ENCODE measurements around the gene SHISA9. TPM values are rescaled to one million over a fixed set of nuclear protein-coding genes. Genes with fewer than 3 reads are reported as not detected.

SHISA9 gene
- total RNA-seq, 1 experiment from 2014 or later, result 0.16 TPM

DNA sequence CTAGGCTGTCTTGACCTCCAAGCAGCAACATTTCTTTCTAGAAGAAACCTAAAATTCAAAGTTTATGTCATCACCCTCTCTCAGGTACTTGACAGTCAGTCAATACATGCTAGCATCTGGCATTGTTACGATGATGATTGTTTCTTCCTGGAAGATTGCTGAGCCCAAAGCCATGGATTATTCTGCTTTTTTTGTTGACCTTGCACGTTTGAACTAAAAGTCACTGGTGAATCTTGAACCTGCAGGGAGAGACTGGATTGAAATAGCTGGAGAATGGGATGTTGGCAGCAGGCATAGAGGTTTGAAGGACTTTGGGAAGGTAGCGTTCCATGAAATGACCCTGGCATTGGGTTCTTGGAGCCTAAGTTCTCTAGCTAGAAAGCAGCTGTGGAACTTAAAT, 42.9 kb downstream of the SHISA9 start:
- DNase-seq (ENCODE audit: low read depth), result no peak

DNA sequence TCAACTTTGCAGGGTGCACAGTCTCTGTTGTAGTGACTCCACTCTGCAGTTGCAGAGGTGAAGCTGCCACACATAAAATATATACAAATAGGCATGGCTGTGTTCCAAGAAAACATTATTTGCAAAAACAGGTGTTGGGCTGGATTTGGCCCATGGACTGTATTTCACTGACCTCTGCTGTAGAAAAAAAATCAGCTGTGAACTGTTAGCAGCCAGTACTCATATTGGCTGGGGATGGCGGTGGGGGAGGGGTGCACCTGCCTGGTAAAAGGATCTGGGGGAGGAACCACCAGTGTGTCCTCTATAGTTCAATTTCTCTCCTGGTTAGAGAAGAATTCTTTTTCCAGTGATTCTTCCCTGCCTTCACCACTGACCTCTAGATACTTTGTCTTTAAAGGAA, 50.0 kb downstream of the SHISA9 start:
- DNase-seq (ENCODE audit: low read depth), result no peak

DNA sequence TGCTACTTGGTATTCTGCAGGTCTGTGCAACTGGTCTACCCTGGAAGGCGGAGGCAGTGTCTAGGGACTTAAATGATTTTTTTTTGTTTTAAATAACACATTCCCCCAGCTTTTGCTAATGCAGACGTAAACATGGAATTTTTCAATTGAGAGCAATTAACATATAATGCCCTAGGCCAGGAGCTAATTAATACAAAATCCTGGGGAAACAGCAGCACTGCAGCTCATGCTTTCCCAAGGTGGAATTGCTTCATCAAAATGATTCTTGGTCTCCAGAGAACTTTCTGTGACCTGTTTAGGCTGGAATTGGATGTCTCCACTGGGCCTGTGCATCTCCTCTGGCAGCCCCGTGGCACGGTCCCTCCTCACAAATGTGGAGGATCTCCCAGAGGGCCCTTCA, 50.6 kb downstream of the SHISA9 start:
- DNase-seq (ENCODE audit: low read depth), result no peak

DNA sequence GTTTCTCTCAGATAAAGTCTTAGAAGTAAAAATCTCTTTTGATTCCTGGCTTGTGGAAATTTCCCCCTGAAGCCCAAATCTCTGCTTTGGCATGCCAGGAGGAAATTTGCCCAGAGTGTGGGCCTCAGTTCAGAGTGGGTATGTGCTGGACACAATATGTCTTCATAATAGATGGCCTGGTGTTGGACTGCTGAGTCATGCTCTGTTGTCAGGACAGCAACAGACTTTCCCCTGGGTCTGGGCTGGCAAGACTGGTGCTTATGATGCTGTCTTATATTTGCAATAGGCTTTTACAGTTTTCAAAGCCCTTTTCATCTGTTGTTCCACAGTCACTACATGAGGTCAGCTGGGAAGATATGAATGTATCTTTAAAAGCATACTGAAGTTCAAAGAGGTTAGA, 57.0 kb downstream of the SHISA9 start:
- no peak for DNase-seq (ENCODE audit: low read depth)

DNA sequence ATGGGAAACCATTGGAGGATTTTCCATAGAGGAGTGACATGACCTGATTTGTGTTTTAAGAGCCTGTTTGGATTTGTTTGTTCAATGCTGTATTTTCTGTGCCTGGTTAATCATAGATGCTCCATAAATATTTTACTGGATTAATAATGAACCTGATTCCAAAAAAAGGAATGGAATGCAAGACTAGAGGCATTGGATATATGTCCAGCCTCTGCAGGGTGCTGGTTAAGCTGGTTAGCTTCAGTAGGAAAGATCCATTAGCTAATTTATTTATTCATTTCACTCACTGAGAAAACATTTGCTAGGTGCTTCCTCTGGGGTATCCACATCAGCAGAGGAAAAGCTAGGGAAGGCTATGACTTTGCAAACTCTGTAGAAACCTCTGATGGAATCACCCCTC, 57.7 kb downstream of the SHISA9 start:
- DNase-seq (ENCODE audit: low read depth), result no peak

DNA sequence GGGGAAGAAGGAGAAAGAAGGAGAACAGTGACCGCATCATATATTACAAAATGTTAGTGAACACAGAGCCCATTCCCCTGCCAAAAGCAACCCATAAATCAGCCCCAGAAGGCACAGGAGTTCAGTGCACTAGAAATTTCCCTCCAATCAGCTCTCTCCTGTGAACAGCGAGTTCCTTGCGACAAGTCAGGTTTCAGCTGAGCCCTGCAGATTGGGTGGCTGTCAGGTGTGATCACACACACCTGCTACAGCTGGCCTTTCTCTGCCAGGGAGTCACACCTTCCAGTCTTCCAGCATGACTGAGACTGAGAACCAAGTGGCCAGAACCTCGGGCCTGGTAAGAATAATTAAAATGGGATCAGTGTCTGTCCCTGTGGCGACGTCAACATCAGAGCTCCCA, 60.2 kb downstream of the SHISA9 start:
- DNase-seq (ENCODE audit: low read depth), result no peak

DNA sequence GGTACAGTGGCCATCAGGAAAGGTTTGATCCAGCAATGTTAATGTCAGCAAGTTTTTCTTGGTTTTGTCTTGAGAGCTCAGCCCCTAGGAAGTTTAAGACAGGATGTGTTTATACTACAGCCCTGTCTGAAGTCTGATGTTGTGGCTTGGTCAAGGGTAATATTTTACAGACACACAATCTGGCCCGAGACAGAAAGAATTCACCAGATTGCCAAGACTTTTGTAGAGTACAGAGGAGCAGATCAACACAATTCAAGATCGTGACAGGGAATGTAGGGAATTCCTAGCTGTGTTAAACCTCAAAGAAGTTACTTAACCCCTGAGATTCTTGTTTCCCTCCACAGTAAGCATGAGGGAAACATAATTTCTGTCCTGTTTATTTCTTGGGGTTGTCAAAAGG, 63.1 kb downstream of the SHISA9 start:
- no peak for DNase-seq (ENCODE audit: low read depth)

DNA sequence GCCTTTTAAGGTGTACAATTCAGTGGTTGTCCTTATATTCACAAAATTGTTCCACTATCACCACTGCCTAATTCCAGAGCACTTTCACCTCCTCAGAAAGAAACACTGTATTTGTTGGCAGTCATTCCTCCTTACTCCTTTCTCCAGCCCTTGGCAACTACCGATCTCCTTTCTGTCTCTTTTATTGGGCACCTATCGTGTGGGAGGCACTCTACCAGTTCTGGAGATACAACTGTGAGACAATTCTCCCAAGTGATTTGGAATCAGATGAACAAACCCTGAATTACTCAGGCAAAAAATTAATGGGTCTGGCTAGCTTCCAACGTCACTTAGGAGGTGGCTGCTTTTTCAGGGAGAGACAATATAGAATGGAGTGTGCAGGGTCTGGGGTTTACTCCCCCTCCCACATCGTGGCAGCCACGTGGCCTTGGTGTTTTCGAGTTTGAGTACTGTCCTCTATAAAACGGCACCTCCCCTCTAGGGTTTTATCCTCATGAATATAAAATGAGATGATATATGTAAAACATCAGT, 63.9 kb downstream of the SHISA9 start:
- DNase-seq (ENCODE audit: low read depth), result no peak

DNA sequence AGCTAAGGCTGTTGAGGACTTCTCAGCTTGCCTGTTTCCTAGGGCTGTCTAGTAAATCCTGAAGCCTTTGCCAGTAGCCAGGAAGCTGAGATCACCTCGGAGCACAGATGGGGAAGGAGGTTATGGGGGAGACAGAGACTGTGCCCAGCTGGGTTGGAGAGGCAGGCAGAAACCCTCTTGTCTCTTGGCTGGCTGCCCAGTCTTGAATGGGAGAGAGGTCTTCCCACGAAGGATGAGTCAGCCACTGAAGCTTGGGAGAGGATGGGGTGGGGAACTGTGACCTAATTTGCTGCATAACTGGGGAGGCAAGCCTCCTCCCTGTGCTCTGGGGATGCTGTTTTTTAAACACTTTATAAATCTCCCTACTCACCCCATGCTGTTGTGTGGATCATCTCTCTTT, 69.8 kb downstream of the SHISA9 start:
- peak; percentile 89 for DNase-seq (ENCODE audit: low read depth)

DNA sequence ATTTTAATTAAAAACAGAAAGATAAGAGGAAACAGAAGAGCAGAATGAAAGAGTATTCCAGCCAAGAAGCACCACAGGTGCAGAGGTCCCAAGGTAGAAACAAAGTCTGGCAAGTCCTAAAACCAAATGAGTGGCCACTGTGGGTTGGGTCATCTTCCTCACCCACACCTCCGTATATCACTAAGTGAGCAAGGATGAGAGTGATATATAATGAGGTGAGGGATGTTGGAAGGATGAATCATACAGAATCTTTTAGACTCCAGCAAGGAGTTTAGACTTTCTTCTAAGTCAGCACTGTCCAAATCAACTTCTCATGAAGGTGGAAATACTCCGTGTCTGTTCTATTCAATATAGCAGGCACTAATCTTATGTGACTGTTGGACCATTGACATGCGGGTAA, 70.8 kb downstream of the SHISA9 start:
- no peak for DNase-seq (ENCODE audit: low read depth)

DNA sequence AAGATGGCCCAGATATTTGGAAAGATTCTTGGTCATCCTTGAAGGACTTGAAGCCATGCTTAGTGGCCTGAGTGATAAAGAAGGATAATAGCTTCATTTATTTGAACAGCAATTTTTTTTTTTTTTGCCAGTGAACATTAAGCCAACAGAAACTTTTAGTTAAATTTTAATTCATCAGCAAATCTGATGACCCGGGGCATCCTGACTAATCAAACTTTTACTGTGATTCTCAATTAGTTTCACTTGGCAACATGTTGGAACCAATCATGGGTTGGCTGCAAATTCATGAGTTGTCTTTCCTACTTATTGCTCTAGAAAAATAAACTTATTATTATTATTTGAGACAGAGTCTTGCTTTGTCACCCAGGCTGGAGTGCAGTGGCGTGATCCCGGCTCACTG, 74.4 kb downstream of the SHISA9 start:
- no peak for DNase-seq (ENCODE audit: low read depth)

DNA sequence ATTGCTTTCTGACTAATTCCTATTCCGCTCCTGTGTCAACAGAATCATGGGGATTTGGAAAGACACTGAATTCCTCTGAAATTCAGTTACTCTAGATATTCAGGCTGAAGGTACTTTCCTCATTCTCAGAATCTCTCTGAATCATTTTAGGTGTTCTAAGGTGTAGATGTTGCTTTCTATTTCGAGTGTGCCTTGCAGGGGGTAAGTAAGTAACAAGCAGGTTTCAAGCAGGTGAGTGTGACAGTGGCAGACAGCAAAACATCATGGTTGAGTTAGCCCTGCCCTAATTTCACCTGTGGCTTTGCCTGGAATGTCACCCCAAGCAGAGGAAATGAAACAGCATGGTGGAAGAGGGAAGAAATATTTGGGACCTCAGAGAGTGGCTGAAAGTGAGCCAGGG, 75.1 kb downstream of the SHISA9 start:
- DNase-seq (ENCODE audit: low read depth), result no peak

DNA sequence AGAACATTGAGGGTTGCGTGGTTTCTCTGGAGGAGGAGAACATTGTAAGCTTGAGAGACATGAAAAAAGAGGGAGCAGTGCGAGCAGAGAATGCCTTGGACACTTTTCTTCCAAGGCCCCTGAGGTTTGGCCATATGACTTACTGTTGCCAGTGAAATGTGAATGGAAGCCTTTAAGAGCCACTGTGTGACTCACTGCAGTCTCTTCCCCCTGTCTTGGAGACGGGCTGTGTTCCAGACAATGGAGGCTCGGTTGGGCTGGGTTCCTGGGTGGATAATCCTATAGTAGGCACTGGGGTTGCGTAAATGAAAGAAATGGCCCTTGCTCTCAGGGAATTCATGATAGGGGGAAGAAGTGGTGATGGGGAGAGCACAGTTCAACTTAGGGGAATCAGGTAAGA, 75.5 kb downstream of the SHISA9 start:
- DNase-seq (ENCODE audit: low read depth), result peak; percentile 38

DNA sequence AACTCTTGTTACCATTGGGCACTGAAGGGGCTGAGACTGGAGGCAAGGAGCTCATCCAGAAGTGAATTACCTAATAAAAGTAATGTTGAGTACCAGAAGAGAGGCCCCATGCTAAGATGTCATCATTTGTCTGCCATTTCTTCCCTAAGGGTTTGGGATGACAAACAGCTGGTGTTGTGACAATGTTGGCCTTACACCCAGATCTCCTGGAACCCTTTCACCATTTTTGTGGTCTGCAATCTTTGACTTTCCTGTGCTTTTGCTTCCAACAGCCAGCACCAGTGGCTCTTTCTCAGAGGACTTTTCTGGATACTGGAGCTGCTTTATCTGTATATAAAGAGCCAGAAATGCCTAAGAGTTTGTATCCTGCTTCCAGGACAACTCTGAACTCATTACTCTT, 84.1 kb downstream of the SHISA9 start:
- DNase-seq (ENCODE audit: low read depth), result no peak

DNA sequence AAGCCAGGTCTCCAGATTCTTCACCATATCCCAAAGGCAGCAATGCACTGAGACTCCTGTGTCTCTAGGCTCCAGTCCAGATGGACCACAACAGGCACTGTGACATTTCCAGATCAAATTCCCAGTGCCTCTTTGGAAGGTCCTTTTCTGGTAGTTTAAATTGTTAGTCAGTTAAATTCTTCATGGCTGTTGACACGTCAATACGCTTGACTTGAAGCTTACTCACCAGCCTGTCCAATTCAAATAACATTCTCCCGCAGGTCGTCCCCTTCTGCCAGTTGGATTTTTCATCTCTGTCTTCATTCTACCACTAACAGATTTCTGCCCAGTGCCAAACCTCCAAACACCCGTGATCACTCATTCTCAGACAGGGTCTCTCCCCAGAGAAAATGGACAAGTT, 86.7 kb downstream of the SHISA9 start:
- no peak for DNase-seq (ENCODE audit: low read depth)

DNA sequence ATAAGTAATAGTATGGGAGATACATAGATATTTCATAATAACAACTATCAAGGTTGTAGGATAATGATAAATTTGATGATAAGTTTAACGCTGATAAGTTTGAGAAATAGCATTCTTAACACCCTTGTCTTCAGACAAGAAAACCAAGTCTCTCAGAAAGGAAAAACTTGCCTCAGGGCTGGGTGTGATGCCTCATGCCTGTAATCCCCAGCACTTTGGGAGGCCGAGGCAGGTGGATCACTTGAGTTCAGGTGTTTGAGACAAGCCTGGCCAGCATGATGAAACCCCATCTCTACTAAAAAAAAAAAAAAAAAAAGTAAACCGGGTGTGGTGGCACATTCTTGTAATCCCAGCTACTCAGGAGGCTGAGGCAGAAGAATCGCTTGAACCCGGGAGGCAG, 90.7 kb downstream of the SHISA9 start:
- DNase-seq (ENCODE audit: low read depth), result no peak

DNA sequence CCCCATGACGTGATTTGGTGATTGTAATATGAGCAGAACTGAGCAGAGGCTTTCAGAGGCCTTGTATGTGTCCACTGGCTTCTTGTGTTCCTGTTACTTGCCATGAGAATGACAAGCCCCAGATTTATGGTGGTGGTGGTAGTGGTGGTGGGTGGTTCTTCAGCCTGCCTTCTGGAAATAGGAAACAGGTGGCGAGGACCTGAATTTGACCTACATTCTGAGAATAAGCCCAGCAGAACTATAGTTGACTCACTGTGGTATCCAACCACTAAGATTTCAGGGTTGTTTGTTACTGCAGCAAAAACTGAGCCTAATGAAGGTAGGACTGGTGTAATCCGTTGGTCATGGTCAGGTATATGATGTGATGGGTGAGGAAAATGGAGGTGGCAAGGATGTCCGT, 93.0 kb downstream of the SHISA9 start:
- DNase-seq (ENCODE audit: low read depth), result no peak

DNA sequence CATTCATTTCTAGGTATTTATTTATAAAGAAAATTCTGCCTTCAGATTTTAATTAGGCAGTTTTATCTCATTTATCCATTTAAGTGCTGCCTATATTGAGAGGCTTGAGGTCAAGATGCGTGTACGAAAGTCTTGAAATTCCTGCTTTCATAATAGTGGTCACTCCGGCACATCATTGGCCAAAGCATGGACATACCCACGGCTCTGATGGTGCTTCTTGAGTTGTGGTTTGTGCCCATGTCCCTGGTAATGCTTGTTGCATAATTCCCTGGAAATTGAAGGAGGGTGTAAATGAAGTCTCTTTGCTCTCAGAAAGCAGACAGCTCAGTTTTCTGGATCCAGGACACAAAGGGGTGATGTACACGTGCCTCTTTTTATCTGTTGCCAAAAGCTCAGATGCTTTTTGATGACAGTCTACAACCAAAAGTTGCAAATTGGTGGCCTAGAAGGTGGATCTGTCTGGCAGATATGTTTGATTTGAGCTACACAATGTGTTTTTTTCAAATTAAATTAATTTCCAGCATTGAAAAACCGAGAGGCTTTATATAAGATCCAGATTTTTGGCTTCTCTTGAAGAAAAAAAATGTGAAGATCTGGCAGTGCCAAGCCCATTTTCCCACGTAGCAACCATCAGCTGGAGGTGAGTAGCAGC, 94.4 kb downstream of the SHISA9 start:
- DNase-seq (ENCODE audit: low read depth), result no peak

DNA sequence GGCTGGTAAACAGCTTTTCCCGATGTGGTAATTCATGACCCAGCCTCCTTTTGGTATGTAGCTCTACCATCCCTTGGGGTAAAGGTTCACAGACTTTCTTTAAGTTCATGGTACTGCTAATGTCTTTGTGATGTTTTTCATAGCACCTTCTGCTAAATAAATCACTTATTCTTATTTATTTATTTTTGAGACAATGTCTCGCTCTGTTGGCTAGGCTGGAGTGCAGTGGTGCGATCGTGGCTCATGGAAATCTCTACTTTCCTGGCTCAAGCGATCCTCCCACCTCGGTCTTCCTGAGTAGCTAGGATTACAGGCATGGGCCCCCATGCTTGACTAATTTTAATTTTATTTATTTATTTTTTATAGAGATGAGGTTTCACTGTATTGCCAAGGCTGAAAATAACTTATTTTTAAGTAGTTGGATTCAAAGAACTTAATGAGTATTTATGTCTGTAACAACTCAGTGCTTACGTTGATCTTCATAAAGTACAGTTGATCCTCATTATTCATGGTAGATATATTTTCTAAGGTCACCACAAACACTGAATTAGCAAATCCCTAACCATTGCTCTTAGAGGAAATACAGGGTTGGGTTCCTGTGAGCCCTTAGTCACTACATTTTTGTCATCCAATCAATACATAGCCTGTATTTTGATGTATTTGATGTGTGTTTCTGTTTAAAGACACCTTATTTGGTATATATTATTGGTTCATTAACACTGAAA, 97.1 kb downstream of the SHISA9 start:
- no peak for DNase-seq (ENCODE audit: low read depth)

DNA sequence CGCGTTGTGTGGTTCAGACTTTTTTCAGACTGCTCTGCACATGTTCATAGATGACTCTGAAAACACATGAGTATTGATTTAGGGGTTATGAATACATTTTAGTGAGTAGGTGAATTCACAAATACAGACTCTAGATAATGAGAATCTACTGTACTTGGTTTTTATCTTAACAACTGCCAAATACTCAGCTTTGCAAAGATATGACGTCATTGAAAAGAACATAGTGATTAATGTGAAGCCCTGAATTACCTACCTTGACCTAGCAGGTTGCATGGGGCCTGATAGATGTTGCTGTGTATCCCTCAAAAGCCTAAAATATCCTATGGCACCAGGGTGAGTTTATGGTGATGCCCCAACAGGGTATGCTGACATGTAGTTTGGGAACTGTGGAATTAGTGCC, 98.0 kb downstream of the SHISA9 start:
- no peak for DNase-seq (ENCODE audit: low read depth)

DNA sequence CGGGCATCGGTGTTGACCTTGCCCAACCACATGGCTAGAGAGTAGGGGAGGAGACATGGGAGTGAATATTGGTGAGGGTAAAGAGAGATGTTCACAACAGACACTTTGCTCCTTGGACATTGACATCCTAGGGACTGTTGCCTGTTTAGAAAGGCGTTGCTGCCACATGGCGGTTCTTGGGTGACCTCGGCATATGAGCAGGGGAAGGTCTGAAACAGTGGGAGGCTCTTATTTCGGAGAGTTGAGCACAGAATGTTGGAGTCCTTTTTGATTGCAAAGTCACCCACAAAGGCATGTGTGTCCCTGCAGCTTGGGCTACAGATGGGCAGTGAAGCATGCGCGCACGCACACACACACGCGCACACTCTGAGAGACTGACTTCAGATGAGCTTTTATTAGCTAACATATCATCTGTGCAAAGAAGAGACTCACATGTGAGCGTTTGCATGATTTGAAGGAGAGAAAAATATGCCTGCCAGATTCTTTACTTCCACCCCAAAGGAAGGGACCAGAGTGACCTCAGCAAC, 104.4 kb downstream of the SHISA9 start:
- no peak for DNase-seq (ENCODE audit: low read depth)

DNA sequence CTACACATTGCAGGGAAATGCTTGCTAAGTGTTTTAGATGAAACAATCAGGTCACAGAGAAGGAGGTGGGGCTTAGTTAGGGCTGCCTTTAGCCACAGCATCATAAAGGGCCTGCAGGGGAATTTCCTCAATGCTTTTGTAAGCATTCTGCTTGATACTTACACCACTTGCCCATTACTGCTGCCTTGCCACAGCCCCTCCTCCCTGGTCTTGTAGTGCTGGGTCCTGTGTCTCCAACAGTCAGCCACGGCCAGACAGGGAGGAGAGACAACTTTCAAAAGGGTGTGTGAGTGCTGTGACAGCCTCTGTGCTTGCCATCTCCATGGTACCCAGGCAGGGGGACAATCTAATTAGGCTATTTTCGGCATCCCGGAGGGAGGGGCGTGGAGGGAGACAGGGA, 111.2 kb downstream of the SHISA9 start:
- DNase-seq (ENCODE audit: low read depth), result no peak

DNA sequence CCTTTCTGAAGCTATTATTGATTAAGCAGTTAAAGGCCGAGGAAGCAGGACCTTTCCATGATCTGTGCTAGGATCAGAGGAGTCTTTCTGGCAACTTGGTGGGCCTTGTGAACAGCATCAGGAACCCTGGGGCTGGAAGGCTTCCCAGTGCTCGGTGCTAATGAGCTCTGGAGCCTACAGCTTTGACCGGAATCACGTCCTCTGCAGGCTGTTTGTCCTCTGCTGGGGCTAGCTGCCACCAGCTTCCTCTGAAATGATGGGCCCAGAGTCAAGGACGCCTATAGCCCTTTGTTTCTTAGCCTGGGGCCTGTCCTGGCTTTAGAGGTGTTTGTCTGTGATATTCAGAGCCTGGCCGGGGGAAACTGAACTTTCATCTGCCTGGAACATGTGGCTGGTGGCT, 111.6 kb downstream of the SHISA9 start:
- no peak for DNase-seq (ENCODE audit: low read depth)

Measured in HT1080 (cell line).